ENCODE measurements around the gene SORCS2. TPM values are rescaled to one million over a fixed set of nuclear protein-coding genes. Genes with fewer than 3 reads are reported as not detected.

SORCS2 gene
- total RNA-seq, 2 experiments from 2014 or later = 0.03 TPM; not detected in 1

DNA sequence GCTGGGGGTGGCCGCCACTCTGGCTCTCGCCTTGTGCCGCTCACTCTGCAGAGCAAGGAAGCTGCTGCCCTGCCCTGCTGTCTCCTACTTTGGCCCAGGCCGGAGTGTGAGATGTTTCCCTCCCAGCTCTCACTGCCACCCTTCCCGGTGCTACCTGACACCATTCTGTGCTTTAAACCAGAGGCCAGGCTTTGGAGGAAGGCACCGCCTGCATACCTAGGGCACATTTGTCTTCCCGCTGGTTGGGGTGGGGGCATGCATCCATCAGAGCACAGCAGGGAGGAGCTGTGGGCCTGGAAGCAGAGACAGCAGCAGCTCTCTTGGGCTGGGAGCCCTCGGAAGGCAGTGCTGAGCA lies 339.3 kb downstream of the SORCS2 start:
- BruUV-seq (replicated peaks) = no TSS peak
- POLR2A ChIA-PET = no interaction called here
- no peak overlapping the region for H3K4me2 ChIP-seq (ENCODE audit: low read length)

DNA sequence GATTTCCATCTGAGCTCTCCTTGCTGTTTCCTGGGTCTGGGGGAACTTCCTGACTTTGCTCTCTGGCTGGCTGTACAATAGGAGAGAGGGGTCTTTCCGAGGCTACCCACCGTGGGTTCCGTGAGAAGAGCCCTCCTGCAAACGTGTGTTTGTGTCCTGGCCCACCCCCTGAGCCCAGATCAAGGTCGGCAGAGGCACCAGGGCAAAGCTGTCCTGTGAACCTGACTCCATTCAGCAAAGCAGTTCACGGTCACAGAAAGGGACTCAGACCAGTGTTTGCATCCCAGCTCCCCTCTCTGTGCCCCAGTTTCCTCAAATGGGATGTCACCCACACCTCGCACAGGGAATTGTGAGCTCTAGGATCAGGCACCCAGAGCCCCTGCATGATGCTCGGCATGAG lies 339.7 kb downstream of the SORCS2 start:
- Histone ChIP-seq H3K4me3 (ENCODE audit: low read depth, low read length, poor library complexity, severe bottlenecking) (no peak overlapping the region), H3K9me2 (ENCODE audit: insufficient read depth, low read length) (no peaks in the 10 kb centered on the region), H3K4me1 (ENCODE audit: insufficient read depth, low read length, poor library complexity, severe bottlenecking) (no peaks in the 10 kb centered on the region), H3K79me2 (ENCODE audit: insufficient read depth, low read depth, low read length) (no peaks in the 10 kb centered on the region), H4K20me1 (ENCODE audit: insufficient read depth, low read length) (no peaks in the 10 kb centered on the region), H2AFZ (ENCODE audit: low read length) (no peak overlapping the region), H3K27ac (ENCODE audit: low read depth, low read length, poor library complexity, severe bottlenecking) (no peak overlapping the region), H3K9me3 (ENCODE audit: low read length) (no peaks in the 10 kb centered on the region), H3K36me3 (ENCODE audit: insufficient read depth, low read length) (no peaks in the 10 kb centered on the region), H3K4me2 (ENCODE audit: low read length) (no peak overlapping the region)
- ChIA-PET CTCF (ENCODE audit: unreplicated experiment) (no interaction called here), POLR2A (no interaction called here)
- no peak for DNase-seq (ENCODE audit: low spot score)
- BruUV-seq (replicated peaks) = no TSS peak
- no peak for TF ChIP-seq EZH2phosphoT487 (IDR thresholded peaks at IDR 0.05; ENCODE audit: borderline replicate concordance, low read depth, low read length)
- TF ChIP-seq, protein P1, sequence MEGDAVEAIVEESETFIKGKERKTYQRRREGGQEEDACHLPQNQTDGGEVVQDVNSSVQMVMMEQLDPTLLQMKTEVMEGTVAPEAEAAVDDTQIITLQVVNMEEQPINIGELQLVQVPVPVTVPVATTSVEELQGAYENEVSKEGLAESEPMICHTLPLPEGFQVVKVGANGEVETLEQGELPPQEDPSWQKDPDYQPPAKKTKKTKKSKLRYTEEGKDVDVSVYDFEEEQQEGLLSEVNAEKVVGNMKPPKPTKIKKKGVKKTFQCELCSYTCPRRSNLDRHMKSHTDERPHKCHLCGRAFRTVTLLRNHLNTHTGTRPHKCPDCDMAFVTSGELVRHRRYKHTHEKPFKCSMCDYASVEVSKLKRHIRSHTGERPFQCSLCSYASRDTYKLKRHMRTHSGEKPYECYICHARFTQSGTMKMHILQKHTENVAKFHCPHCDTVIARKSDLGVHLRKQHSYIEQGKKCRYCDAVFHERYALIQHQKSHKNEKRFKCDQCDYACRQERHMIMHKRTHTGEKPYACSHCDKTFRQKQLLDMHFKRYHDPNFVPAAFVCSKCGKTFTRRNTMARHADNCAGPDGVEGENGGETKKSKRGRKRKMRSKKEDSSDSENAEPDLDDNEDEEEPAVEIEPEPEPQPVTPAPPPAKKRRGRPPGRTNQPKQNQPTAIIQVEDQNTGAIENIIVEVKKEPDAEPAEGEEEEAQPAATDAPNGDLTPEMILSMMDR (conservative IDR thresholded peaks at IDR 0.05; ENCODE audit: low read length) = no peak
- intact Hi-C loops (cut with micrococcal nuclease; ENCODE audit: unreplicated experiment) = no loop called here

More for the DNA sequence above, 339.3 kb downstream of the SORCS2 start:
- Histone ChIP-seq H3K9me3 (ENCODE audit: low read length) (no peaks in the 10 kb centered on the region), H3K27ac (ENCODE audit: low read depth, low read length, poor library complexity, severe bottlenecking) (no peak overlapping the region), H3K79me2 (ENCODE audit: insufficient read depth, low read depth, low read length) (no peaks in the 10 kb centered on the region), H4K20me1 (ENCODE audit: insufficient read depth, low read length) (no peaks in the 10 kb centered on the region), H3K4me3 (ENCODE audit: low read depth, low read length, poor library complexity, severe bottlenecking) (no peak overlapping the region), H3K36me3 (ENCODE audit: insufficient read depth, low read length) (no peaks in the 10 kb centered on the region), H2AFZ (ENCODE audit: low read length) (no peak overlapping the region), H3K4me1 (ENCODE audit: insufficient read depth, low read length, poor library complexity, severe bottlenecking) (no peaks in the 10 kb centered on the region), H3K9me2 (ENCODE audit: insufficient read depth, low read length) (no peaks in the 10 kb centered on the region)
- TF ChIP-seq, protein P1 (conservative IDR thresholded peaks at IDR 0.05; ENCODE audit: low read length) = no peak
- TF ChIP-seq EZH2phosphoT487 (IDR thresholded peaks at IDR 0.05; ENCODE audit: borderline replicate concordance, low read depth, low read length) = no peak
- DNase-seq (ENCODE audit: low spot score) = no peak
- CTCF ChIA-PET (ENCODE audit: unreplicated experiment) = no interaction called here
- intact Hi-C loops (cut with micrococcal nuclease; ENCODE audit: unreplicated experiment) = no loop called here

DNA sequence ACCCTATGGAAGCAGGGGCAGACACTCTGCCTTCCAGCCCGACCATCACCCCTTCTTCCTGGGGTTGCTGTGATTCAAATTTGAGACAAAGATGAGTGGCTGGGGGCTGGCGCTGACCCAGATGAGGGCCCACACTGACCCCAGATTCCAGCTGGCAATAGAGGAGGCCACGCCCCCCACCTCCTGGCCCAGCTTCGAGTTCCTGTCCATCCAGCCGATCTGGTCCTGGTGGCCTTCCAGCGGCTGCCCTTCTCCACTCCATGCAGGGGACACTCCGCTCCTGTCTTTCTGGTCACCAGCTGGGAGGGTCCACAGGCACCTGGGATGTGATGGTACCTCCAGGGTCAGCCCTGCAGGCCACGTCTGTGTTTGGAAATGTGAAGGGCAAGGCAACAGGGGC lies 340.9 kb downstream of the SORCS2 start:
- Histone ChIP-seq H3K27ac (ENCODE audit: low read depth, low read length, poor library complexity, severe bottlenecking) (no peak overlapping the region), H3K4me3 (ENCODE audit: low read depth, low read length, poor library complexity, severe bottlenecking) (no peak overlapping the region), H3K79me2 (ENCODE audit: insufficient read depth, low read depth, low read length) (no peaks in the 10 kb centered on the region), H3K4me1 (ENCODE audit: insufficient read depth, low read length, poor library complexity, severe bottlenecking) (no peaks in the 10 kb centered on the region), H4K20me1 (ENCODE audit: insufficient read depth, low read length) (no peaks in the 10 kb centered on the region), H3K36me3 (ENCODE audit: insufficient read depth, low read length) (no peaks in the 10 kb centered on the region), H3K9me2 (ENCODE audit: insufficient read depth, low read length) (no peaks in the 10 kb centered on the region), H2AFZ (ENCODE audit: low read length) (no peak overlapping the region), H3K4me2 (ENCODE audit: low read length) (no peak overlapping the region), H3K9me3 (ENCODE audit: low read length) (no peaks in the 10 kb centered on the region)
- no TSS peak for BruUV-seq (replicated peaks)
- TF ChIP-seq EZH2phosphoT487 (IDR thresholded peaks at IDR 0.05; ENCODE audit: borderline replicate concordance, low read depth, low read length) = no peak
- TF ChIP-seq, protein P1 (conservative IDR thresholded peaks at IDR 0.05; ENCODE audit: low read length) = no peak
- CTCF ChIA-PET (ENCODE audit: unreplicated experiment) = no interaction called here
- intact Hi-C loops (cut with micrococcal nuclease; ENCODE audit: unreplicated experiment) = no loop called here
- no peak for DNase-seq (ENCODE audit: low spot score)
- POLR2A ChIA-PET = no interaction called here

All from OCI-LY7 (cell line).